CMK (cell line): ENCODE measurements around the gene BHLHE40.

Experiments
- DNase-seq: peaks from one replicate; pipeline ENCODE4 v3.0.0-alpha.2; 2010; ENCODE audit warnings: low read depth

BHLHE40 gene

DNA sequence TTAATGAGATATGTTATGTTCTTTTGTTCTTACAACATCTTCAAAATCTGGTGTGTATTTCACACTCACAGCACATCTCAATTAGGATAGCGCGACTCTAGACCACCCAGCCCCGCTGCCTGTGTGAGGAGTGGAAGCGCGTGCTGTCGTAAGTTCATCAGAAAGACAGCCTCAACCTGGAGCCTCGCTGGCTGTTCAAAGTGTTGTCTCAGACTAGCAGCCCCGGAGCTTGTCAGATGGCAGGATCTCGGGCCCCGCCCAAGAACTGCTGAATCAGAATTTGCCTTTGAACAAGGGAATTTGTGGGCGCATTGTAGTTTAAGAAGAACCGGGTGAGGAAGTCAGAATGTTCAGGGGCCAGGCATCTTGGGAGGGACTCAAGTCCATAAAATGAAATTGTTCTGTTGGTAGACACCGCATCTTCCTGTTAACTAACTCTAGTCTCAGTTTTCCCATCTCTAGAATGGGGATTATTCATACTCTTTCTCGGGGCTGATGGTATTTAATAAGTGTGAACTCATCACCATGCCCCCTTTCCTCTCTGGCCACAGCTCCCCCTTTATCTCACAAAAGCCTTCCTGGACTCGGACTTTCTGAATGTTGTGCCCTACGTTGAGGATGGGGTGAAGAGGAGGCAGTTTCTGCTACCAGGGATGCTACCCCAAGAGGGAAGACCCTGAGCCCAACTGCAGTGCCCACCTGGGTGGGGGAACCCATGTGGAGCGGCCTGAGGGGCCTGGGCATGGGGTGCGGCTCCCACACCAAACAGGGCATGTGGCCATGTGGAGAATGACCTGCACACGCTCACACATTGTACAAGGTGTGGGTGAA, 40.4 kb downstream of the BHLHE40 start:
- peak; percentile 89 for DNase-seq

- no peak for DNase-seq
These were observed 41.0 kb downstream of the BHLHE40 start for GRCh38 chr3:5020242-5020722.

- no peak for DNase-seq
These were observed 42.2 kb downstream of the BHLHE40 start for GRCh38 chr3:5021116-5022092.

DNA sequence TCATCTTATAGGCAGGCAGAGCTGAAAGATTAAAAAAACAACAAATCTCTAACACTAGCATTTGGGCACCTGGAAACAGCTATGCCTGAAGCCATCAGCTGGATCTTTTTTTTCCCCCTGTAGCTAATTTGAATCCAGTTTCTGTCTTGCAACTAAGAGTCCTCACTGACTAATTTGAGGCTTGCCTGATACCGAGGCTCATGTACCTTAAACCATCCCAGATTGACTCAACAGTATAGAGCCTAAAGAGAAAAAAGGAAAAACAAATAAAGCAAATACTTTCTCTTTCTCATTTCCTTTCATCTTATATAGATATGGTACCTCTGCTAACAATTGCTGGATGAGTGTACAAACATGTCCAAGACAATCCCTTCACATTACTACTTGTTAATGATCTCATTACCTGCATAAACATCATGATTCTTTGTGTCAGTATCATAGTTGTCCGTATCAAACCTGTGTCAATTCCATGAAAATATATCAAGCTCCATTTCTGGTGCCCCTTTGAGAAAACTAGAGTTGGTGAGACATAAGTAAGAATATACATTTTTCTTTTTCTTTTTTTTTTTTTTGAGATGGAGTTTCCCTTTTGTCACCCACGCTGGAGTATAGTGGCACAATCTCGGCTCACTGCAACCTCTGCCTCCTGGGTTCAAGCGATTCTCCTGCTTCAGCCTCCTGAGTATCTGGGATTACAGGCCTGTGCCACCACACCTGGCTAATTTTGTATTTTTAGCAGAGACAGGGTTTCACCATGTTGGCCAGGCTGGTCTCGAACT, 43.1 kb downstream of the BHLHE40 start:
- DNase-seq: no peak

DNA sequence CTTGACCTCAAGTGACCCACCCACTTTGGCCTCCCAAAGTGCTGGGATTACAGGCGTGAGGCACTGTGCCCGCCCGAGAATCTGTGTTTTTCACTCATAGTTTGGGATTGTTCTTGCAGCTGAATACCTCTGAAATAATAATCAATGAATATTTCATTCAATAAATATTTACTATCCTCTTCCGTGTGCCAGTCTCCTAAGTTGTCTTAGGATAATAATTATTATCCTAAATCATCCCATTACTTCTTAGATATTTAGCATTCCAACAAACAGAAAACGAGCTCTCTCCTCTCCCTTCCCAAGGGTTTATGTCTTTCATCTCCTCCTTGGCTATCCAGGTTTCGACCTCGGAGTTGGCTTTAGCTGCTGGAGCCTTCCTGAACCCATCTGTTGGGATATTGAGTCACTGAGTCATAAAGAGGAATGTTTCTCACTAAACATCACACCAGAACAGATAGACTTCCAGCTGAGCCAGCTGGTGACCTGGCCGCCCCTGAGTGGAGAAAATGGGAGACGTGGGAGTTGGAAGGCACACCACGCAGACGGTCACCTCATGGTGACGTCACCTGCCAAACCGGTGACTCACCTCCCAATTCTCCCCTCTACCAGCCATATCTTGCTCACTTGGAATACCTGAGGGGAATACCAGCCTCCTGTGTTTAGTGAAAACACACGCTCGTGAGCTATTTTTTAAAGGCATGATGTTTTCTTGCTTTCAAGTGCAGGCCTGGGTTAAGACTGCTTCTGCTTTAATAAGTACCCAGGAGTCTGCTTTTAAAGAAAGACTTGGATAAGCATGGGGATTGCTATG, 43.9 kb downstream of the BHLHE40 start:
- DNase-seq: no peak

- no peak for DNase-seq
These were observed 44.6 kb downstream of the BHLHE40 start for GRCh38 chr3:5023777-5024346.

GRCh38 chr3:5026046-5026362, 46.8 kb downstream of the BHLHE40 start:
- DNase-seq: no peak

DNA sequence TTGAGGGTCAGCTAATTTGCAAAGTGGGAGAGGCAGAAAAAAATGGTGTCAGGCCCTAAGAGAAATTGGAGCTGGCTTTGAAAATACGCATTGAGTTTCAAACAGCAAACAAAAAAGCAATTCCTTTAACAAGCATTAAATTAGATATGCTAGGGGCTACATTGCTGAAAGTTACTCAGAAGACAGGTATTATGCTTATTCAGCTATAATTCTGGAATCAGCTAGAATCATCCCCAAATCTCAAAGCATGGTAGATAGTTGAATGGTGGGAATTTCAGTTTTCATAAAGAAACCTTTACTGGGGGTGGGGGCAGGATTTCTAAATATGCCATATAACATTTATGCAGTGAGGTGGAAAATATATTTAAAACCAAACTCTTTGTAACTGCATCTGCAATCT, 50.5 kb downstream of the BHLHE40 start:
- DNase-seq: no peak

DNA sequence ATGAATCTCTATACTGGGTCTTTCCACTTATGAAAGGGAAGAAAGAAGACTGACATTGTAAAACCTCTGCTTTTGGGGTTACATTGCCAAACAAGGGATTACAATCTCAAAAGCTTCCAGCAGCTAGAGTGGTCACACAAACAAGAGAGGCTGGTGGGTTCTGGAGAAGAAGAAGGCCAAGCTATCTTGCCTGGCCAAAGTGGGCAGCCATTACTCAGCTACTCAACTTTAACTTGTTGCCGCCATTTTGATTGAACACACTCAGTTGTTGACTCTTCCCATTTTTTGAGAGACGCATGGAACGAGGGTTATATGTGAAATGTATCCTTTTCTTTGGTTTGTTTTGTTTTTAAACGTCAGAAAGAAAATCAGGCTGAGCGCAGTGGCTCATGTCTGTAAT, 50.9 kb downstream of the BHLHE40 start:
- DNase-seq: no peak

- no peak for DNase-seq
These were observed 53.6 kb downstream of the BHLHE40 start for GRCh38 chr3:5032844-5033243.
